ENCODE data around the gene RESF1.

- no peak for TF ChIP-seq POLR2A (IDR thresholded peaks at IDR 0.05; ENCODE audit: low read depth, low read length)
- no peak for TF ChIP-seq POLR2AphosphoS5 (IDR thresholded peaks at IDR 0.05; ENCODE audit: low read depth, low read length)
- TF ChIP-seq SPI1 (IDR thresholded peaks at IDR 0.05; ENCODE audit: low read depth, low read length), result no peak
- no peak for TF ChIP-seq TAF1 (IDR thresholded peaks at IDR 0.05; ENCODE audit: low read depth, low read length)
- TF ChIP-seq PAX5 (IDR thresholded peaks at IDR 0.05; ENCODE audit: insufficient read depth, low read length, severe bottlenecking), result no peak
- TF ChIP-seq POU2F2 (IDR thresholded peaks at IDR 0.05; ENCODE audit: low read depth, low read length), result no peak
Measured at GRCh38 chr12:31928246-31929026, 30.8 kb upstream of the RESF1 start.
